B cell (primary cell): ENCODE measurements around the gene LMOD2. TPM values are rescaled to one million over a fixed set of nuclear protein-coding genes. Genes with fewer than 3 reads are reported as not detected.

Source experiments
- ATAC-seq: fragments of 200-7000 bp; cut with Tn5 transposase; one replicate; pipeline ENCODE4 v1.10.0; 2021; ENCODE audit warnings: low read depth, mild to moderate bottlenecking, moderate number of reproducible peaks, moderate library complexity
- CTCF ChIA-PET: fragments of 350-600 bp; sonication (Branson Sonifier 250); formaldehyde crosslinking; loops from one replicate; lab custom pipeline; 2021; ENCODE audit warnings: antibody characterized with exemption, inconsistent platforms; lab: Charles Lee
- POLR2A ChIA-PET: fragments of 350-600 bp; sonication (Branson Sonifier 250); formaldehyde crosslinking; loops from one replicate; lab custom pipeline; 2021; ENCODE audit warnings: antibody characterized with exemption; lab: Charles Lee
- DNase-seq: peaks from one replicate; pipeline ENCODE4 v3.0.0; 2013
- H2AFZ ChIP-seq: 2 replicates; pipeline ENCODE4 v1.6.1; 2012; ENCODE audit warnings: mild to moderate bottlenecking, low read depth, low read length; ENCODE audit not compliant: insufficient read depth, poor library complexity, severe bottlenecking
- H3K27ac ChIP-seq, 2 donors: 1 replicate in 1 of 2; 2 replicates in 1 of 2; pipeline ENCODE4 v1.5.1; 2012 to 2013; ENCODE audit warnings: low read length in 2 of 2, mild to moderate bottlenecking in 2 of 2, moderate library complexity in 1 of 2
- H3K27me3 ChIP-seq, 4 experiments: fragments of 200-600 bp in 1 of 4; sonication (generic) in 1 of 4; replicated peaks in 1 of 4; 1 replicate in 2 of 4; 2 replicates in 2 of 4; pipeline versions ENCODE4 v1.6.1 to v1.7.0; 2013 to 2016; ENCODE audit warnings: low read length in 3 of 4, mild to moderate bottlenecking in 2 of 4, mixed read lengths in 1 of 4, moderate library complexity in 1 of 4; ENCODE audit not compliant: insufficient read depth in 4 of 4, control insufficient read depth in 3 of 4; ENCODE audit errors: control extremely low read depth in 1 of 4
- H3K36me3 ChIP-seq, 2 experiments: replicated peaks in 1 of 2; 1 replicate in 1 of 2; 2 replicates in 1 of 2; pipeline versions ENCODE4 v1.6.1 to v1.7.1; 2013; ENCODE audit warnings: low read length in 1 of 2; ENCODE audit not compliant: insufficient read depth in 2 of 2, control insufficient read depth in 1 of 2; ENCODE audit errors: control extremely low read depth in 1 of 2, extremely low read depth in 1 of 2
- H3K4me1 ChIP-seq, 2 donors: fragments of 200-600 bp in 1 of 2; sonication (generic) in 1 of 2; 1 replicate in 1 of 2; 2 replicates in 1 of 2; pipeline versions ENCODE4 v1.5.1 to v1.6.1; 2013 to 2017; ENCODE audit warnings: low read length in 2 of 2; ENCODE audit not compliant: control insufficient read depth in 2 of 2, insufficient read depth in 2 of 2
- H3K4me2 ChIP-seq: replicated peaks from 2 replicates; pipeline ENCODE3; 2012; ENCODE audit warnings: mild to moderate bottlenecking, low read depth, low read length; ENCODE audit not compliant: poor library complexity, severe bottlenecking
- H3K4me3 ChIP-seq, 5 experiments: fragments of 200-600 bp in 1 of 5; sonication (generic) in 1 of 5; 1 replicate in 3 of 5; 2 replicates in 2 of 5; pipeline versions ENCODE4 v1.5.1 to v1.7.0; 2011 to 2016; ENCODE audit warnings: low read length in 4 of 5, mild to moderate bottlenecking in 4 of 5, low read depth in 2 of 5, control low read depth in 1 of 5, moderate library complexity in 1 of 5; ENCODE audit not compliant: insufficient read depth in 1 of 5; ENCODE audit errors: control extremely low read depth in 1 of 5, extremely low read depth in 1 of 5
- H3K79me2 ChIP-seq: fragments of 200-600 bp; sonication (generic); one replicate; pipeline ENCODE4 v1.6.0; 2016; ENCODE audit warnings: low read length; ENCODE audit not compliant: control insufficient read depth, insufficient read depth
- H3K9ac ChIP-seq: fragments of 200-600 bp; sonication (generic); 2 replicates; pipeline ENCODE4 v1.6.1; 2017; ENCODE audit warnings: mild to moderate bottlenecking, low read length, moderate library complexity
- H3K9me3 ChIP-seq, 3 donors: one replicate each; pipeline versions ENCODE4 v1.6.1 to v1.7.1; 2013; ENCODE audit warnings: low read length in 2 of 3; ENCODE audit not compliant: control insufficient read depth in 2 of 3, insufficient read depth in 1 of 3; ENCODE audit errors: control extremely low read depth in 1 of 3
- H4K20me1 ChIP-seq: 2 replicates; pipeline ENCODE4 v1.6.0; 2012; ENCODE audit warnings: mild to moderate bottlenecking, low read length; ENCODE audit not compliant: insufficient read depth, control insufficient read depth, poor library complexity, severe bottlenecking
- H3K27ac Mint-ChIP-seq: one replicate; pipeline ENCODE4 v1.8.0; 2021; ENCODE audit warnings: mixed read lengths
- H3K27me3 Mint-ChIP-seq: one replicate; pipeline ENCODE4 v1.8.0; 2021; ENCODE audit warnings: mixed read lengths
- H3K4me1 Mint-ChIP-seq: one replicate; pipeline ENCODE4 v1.8.0; 2021; ENCODE audit warnings: mixed read lengths
- H3K4me3 Mint-ChIP-seq: one replicate; pipeline ENCODE4 v1.8.0; 2021; ENCODE audit warnings: mixed read lengths
- H3K9me3 Mint-ChIP-seq: one replicate; pipeline ENCODE4 v1.8.0; 2022; ENCODE audit warnings: mixed read lengths; ENCODE audit not compliant: insufficient read depth
- EZH2 ChIP-seq: IDR thresholded peaks from 2 replicates; pipeline ENCODE4 v1.6.1; 2012; ENCODE audit warnings: borderline replicate concordance, low read depth, mild to moderate bottlenecking, moderate library complexity, low read length; ENCODE audit not compliant: insufficient read depth, poor library complexity, severe bottlenecking
- WGBS: methylation state at CpG from one replicate; pipeline ENCODE4 v1.1.5; 2013; ENCODE audit warnings: missing lambda C conversion rate; ENCODE audit not compliant: insufficient coverage; 5-methylcytosine and 5-hydroxymethylcytosine counted together
- intact Hi-C: fragments of 100-400 bp; cut with micrococcal nuclease; formaldehyde crosslinking; loops from one replicate; pipeline ENCODE4 v1.10.0; 2022
- polyA plus RNA-seq: library from polyadenylated mRNA; depleted of rRNA; stranded (reverse); fragments of >200 nt; gene quantifications from 2 replicates; pipeline ENCODE4 v1.2.3, GENCODE V29; 2012
- total RNA-seq, 2 donors: library from RNA; stranded (reverse); fragments of 120-200 nt in 1 of 2; gene quantifications; 1 replicate in 1 of 2; 2 replicates in 1 of 2; pipeline versions ENCODE4 v1.2.3 to v1.2.4, GENCODE V29; 2013 to 2022
- TF ChIP-seq, protein P1 (sequence below): fragments of 200-600 bp; IDR thresholded peaks from one replicate; pipeline ENCODE4 v1.8.0; 2022; ENCODE audit warnings: antibody characterized with exemption, mild to moderate bottlenecking

Gene LMOD2
- total and polyA plus RNA-seq, 2 donors (not counting 1 experiment from before 2014, with no cell fraction given) = not detected

DNA sequence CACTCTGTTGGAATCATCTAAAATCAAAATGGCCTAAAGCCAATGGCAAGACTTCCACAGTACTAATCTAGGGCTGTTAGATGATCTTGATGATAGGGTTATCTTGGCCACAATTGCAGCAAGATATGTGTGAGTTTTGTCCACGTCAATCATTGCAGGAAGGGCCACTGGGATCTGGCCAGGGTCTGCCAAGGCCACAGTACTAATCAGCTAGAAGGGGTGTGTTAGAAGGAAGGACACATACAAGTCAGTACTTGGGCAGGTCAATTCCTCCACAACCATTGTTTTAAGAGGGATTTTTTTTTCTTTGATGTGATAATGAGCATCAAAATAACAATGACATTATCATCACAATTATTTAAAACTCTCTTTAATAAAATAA is 1.6 kb downstream of the LMOD2 start:
- WGBS = 57% methylated on average over 1 of the region's 1 CpG
- intact Hi-C loops = no loop called here

DNA sequence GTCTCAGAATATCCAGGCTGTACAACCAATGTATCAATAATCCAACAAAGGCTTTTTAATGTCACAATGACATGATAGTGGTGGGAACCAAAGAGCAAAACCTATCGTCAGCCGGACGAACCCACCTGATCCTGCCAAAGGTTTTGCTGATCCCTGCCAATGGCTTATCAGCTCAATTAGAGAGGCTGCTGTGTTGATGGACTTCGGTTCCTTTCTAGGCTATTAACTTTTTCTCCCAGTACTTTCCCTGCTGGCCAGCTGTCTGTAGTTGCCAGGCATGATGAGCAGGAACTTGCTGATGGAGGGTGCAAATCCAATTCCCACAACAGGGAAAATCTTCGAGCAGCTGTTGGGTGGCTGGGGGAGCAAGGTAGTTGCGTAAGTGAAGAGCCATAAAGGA is 2.4 kb downstream of the LMOD2 start:
- CTCF ChIA-PET = no interaction called here
- POLR2A ChIA-PET = no interaction called here

More for the DNA sequence above, 1.6 kb downstream of the LMOD2 start:
- DNase-seq = no peak
- peaks cover 28% of the 10 kb centered on the region for H3K27me3 Mint-ChIP-seq
- no peaks in the 10 kb centered on the region for H3K4me1 Mint-ChIP-seq
- Histone ChIP-seq H3K27me3 (peaks cover 0 to 4% (median 0%) of the 10 kb centered on the region in 4 experiments), H3K4me3 (no peak overlapping the region), H2AFZ (no peak overlapping the region), H3K27ac (no peak overlapping the region), H3K4me1 (no peaks in the 10 kb centered on the region), H3K9ac (no peak overlapping the region), H3K79me2 (no peaks in the 10 kb centered on the region), H4K20me1 (no peaks in the 10 kb centered on the region), H3K36me3 (no peaks in the 10 kb centered on the region), H3K9me3 (no peaks in the 10 kb centered on the region), H3K4me2 (no peak overlapping the region)
- H3K27ac Mint-ChIP-seq = no peak overlapping the region
- ATAC-seq = no peak
- POLR2A ChIA-PET = no interaction called here
- TF ChIP-seq, protein P1, sequence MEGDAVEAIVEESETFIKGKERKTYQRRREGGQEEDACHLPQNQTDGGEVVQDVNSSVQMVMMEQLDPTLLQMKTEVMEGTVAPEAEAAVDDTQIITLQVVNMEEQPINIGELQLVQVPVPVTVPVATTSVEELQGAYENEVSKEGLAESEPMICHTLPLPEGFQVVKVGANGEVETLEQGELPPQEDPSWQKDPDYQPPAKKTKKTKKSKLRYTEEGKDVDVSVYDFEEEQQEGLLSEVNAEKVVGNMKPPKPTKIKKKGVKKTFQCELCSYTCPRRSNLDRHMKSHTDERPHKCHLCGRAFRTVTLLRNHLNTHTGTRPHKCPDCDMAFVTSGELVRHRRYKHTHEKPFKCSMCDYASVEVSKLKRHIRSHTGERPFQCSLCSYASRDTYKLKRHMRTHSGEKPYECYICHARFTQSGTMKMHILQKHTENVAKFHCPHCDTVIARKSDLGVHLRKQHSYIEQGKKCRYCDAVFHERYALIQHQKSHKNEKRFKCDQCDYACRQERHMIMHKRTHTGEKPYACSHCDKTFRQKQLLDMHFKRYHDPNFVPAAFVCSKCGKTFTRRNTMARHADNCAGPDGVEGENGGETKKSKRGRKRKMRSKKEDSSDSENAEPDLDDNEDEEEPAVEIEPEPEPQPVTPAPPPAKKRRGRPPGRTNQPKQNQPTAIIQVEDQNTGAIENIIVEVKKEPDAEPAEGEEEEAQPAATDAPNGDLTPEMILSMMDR = no peak
- no peak for TF ChIP-seq EZH2
- CTCF ChIA-PET = no interaction called here
- no peak overlapping the region for H3K4me3 Mint-ChIP-seq
- no peaks in the 10 kb centered on the region for H3K9me3 Mint-ChIP-seq

More for the DNA sequence above, 2.4 kb downstream of the LMOD2 start:
- peaks cover 34% of the 10 kb centered on the region for H3K27me3 Mint-ChIP-seq
- WGBS = 100% methylated on average over 4 of the region's 6 CpGs
- Histone ChIP-seq H2AFZ (no peak overlapping the region), H3K4me1 (no peaks in the 10 kb centered on the region), H3K9ac (no peak overlapping the region), H3K4me3 (no peak overlapping the region), H3K9me3 (no peaks in the 10 kb centered on the region), H3K36me3 (no peaks in the 10 kb centered on the region), H3K27me3 (peaks cover 0 to 4% (median 0%) of the 10 kb centered on the region in 4 experiments), H4K20me1 (no peaks in the 10 kb centered on the region), H3K79me2 (no peaks in the 10 kb centered on the region), H3K27ac (no peak overlapping the region), H3K4me2 (no peak overlapping the region)
- H3K4me1 Mint-ChIP-seq = no peaks in the 10 kb centered on the region
- H3K27ac Mint-ChIP-seq = no peak overlapping the region
- ATAC-seq (no peak), DNase-seq (no peak)
- intact Hi-C loops = no loop called here
- no peaks in the 10 kb centered on the region for H3K9me3 Mint-ChIP-seq
- TF ChIP-seq EZH2 = no peak
- TF ChIP-seq, protein P1 = no peak
- no peak overlapping the region for H3K4me3 Mint-ChIP-seq
